ENCODE data around the gene ZNF764. TPM values are rescaled to one million over a fixed set of nuclear protein-coding genes. Genes with fewer than 3 reads are reported as not detected.
A peak's percentile ranks its signal among the peaks of the same experiment; 100 is the strongest.

Gene ZNF764
- total RNA-seq, 2 donors from 2014 or later = 19.0 TPM

GRCh38 chr16:30521476-30521872 is 36.7 kb downstream of the ZNF764 start:
- no peak overlapping the region for H3K4me3 ChIP-seq (ENCODE audit: low read length)
- Mint-ChIP-seq H3K4me1 (peaks cover 8% of the 10 kb centered on the region), H3K27ac (no peak overlapping the region), H3K4me3 (no peak overlapping the region), H3K36me3 (ENCODE audit: low read depth) (peaks cover 11% of the 10 kb centered on the region), H3K9me3 (no peaks in the 10 kb centered on the region), H3K27me3 (ENCODE audit: insufficient read depth) (peaks cover 11% of the 10 kb centered on the region)
- DNase-seq = no peak
- no peak for TF ChIP-seq CTCF (conservative IDR thresholded peaks at IDR 0.05)
- peaks cover 4% of the 10 kb centered on the region for H3K36me3 ChIP-seq (ENCODE audit: control insufficient read depth, insufficient read depth, low read length)
- H3K4me1 ChIP-seq (ENCODE audit: control insufficient read depth, insufficient read depth, low read length) = no peaks in the 10 kb centered on the region
- no peak overlapping the region for H3K9ac ChIP-seq (ENCODE audit: extremely low read depth, low read length, poor library complexity, severe bottlenecking)
- WGBS, 2 experiments (ENCODE audit: insufficient coverage in 1 of 2, insufficient read length in 1 of 2) = 95 to 97% methylated on average over 6 to 7 of the region's 7 CpGs
- H3K27me3 ChIP-seq (ENCODE audit: control insufficient read depth, insufficient read depth, low read length, poor library complexity, severe bottlenecking) = no peaks in the 10 kb centered on the region
- H3K9me3 ChIP-seq (ENCODE audit: control insufficient read depth, low read length) = no peaks in the 10 kb centered on the region
- no peak overlapping the region for H3K27ac ChIP-seq (ENCODE audit: low read depth, low read length)

GRCh38 chr16:30519120-30520049 is 38.8 kb downstream of the ZNF764 start:
- Mint-ChIP-seq H3K4me3 (no peak overlapping the region), H3K4me1 (peaks cover 6% of the 10 kb centered on the region), H3K27ac (no peak overlapping the region), H3K9me3 (no peaks in the 10 kb centered on the region), H3K36me3 (ENCODE audit: low read depth) (peaks cover 2% of the 10 kb centered on the region), H3K27me3 (ENCODE audit: insufficient read depth) (peaks cover 11% of the 10 kb centered on the region)
- no peaks in the 10 kb centered on the region for H3K9me3 ChIP-seq (ENCODE audit: control insufficient read depth, low read length)
- no peak overlapping the region for H3K27ac ChIP-seq (ENCODE audit: low read depth, low read length)
- DNase-seq = no peak
- no peaks in the 10 kb centered on the region for H3K4me1 ChIP-seq (ENCODE audit: control insufficient read depth, insufficient read depth, low read length)
- H3K27me3 ChIP-seq (ENCODE audit: control insufficient read depth, insufficient read depth, low read length, poor library complexity, severe bottlenecking) = no peaks in the 10 kb centered on the region
- H3K4me3 ChIP-seq (ENCODE audit: low read length) = no peak overlapping the region
- TF ChIP-seq CTCF (conservative IDR thresholded peaks at IDR 0.05) = no peak
- WGBS, 2 experiments (ENCODE audit: insufficient coverage in 1 of 2, insufficient read length in 1 of 2) = 91 to 92% methylated on average over 13 to 20 of the region's 20 CpGs
- H3K9ac ChIP-seq (ENCODE audit: extremely low read depth, low read length, poor library complexity, severe bottlenecking) = no peak overlapping the region
- H3K36me3 ChIP-seq (ENCODE audit: control insufficient read depth, insufficient read depth, low read length) = no peaks in the 10 kb centered on the region

GRCh38 chr16:30518552-30518951 is 39.6 kb downstream of the ZNF764 start:
- no peak for DNase-seq
- Histone ChIP-seq H3K27me3 (ENCODE audit: control insufficient read depth, insufficient read depth, low read length, poor library complexity, severe bottlenecking) (no peaks in the 10 kb centered on the region), H3K27ac (ENCODE audit: low read depth, low read length) (no peak overlapping the region), H3K36me3 (ENCODE audit: control insufficient read depth, insufficient read depth, low read length) (no peaks in the 10 kb centered on the region), H3K4me3 (ENCODE audit: low read length) (no peak overlapping the region), H3K4me1 (ENCODE audit: control insufficient read depth, insufficient read depth, low read length) (no peaks in the 10 kb centered on the region), H3K9ac (ENCODE audit: extremely low read depth, low read length, poor library complexity, severe bottlenecking) (no peak overlapping the region), H3K9me3 (ENCODE audit: control insufficient read depth, low read length) (no peaks in the 10 kb centered on the region)
- TF ChIP-seq CTCF (conservative IDR thresholded peaks at IDR 0.05) = peak; percentile 33
- Mint-ChIP-seq H3K27ac (no peak overlapping the region), H3K9me3 (no peaks in the 10 kb centered on the region), H3K27me3 (ENCODE audit: insufficient read depth) (peaks cover 13% of the 10 kb centered on the region), H3K36me3 (ENCODE audit: low read depth) (no peaks in the 10 kb centered on the region), H3K4me1 (peaks cover 6% of the 10 kb centered on the region), H3K4me3 (no peak overlapping the region)
- WGBS, 2 experiments (ENCODE audit: insufficient coverage in 1 of 2, insufficient read length in 1 of 2) = 95 to 98% methylated on average over 4 to 10 of the region's 10 CpGs

Measured in endodermal cell (in vitro differentiated cells).